HG02798 (cell line): Measurements from ENCODE around the gene SYT1.
A peak's percentile ranks its signal among the peaks of the same experiment; 100 is the strongest.

Source experiments
- ATAC-seq: cut with Tn5 transposase; IDR thresholded peaks from one replicate; pipeline ENCODE4 v1.9.1; 2021; ENCODE audit warnings: mild to moderate bottlenecking; ENCODE audit not compliant: unreplicated experiment, poor library complexity

Gene SYT1

GRCh38 chr12:78888568-78888967, 24.0 kb downstream of the SYT1 start:
- peak; percentile 93 for ATAC-seq

- ATAC-seq: no peak
Observed at GRCh38 chr12:78891646-78892353, 27.2 kb downstream of the SYT1 start.

GRCh38 chr12:78898416-78898815, 33.8 kb downstream of the SYT1 start:
- no peak for ATAC-seq

GRCh38 chr12:78914859-78915331, 50.3 kb downstream of the SYT1 start:
- no peak for ATAC-seq

GRCh38 chr12:78916845-78917480, 52.4 kb downstream of the SYT1 start:
- no peak for ATAC-seq

- ATAC-seq: no peak
Observed at GRCh38 chr12:78917513-78917912, 52.9 kb downstream of the SYT1 start.

- ATAC-seq: no peak
Observed at GRCh38 chr12:78918268-78918667, 53.7 kb downstream of the SYT1 start.

- ATAC-seq: no peak
Observed at GRCh38 chr12:78928200-78929074, 63.9 kb downstream of the SYT1 start.

- ATAC-seq: no peak
Observed at GRCh38 chr12:78929075-78929418, 64.5 kb downstream of the SYT1 start.

- ATAC-seq: no peak
Observed at GRCh38 chr12:78931466-78931990, 67.0 kb downstream of the SYT1 start.

GRCh38 chr12:78933014-78933413, 68.4 kb downstream of the SYT1 start:
- no peak for ATAC-seq

- ATAC-seq: no peak
Observed at GRCh38 chr12:78938341-78939084, 73.9 kb downstream of the SYT1 start.

GRCh38 chr12:78949532-78949931, 85.0 kb downstream of the SYT1 start:
- ATAC-seq: no peak

GRCh38 chr12:78951803-78952551, 87.4 kb downstream of the SYT1 start:
- ATAC-seq: no peak

GRCh38 chr12:78952552-78952929, 88.0 kb downstream of the SYT1 start:
- ATAC-seq: no peak

GRCh38 chr12:78958941-78959340, 94.4 kb downstream of the SYT1 start:
- ATAC-seq: no peak

GRCh38 chr12:78959556-78959955, 95.0 kb downstream of the SYT1 start:
- ATAC-seq: no peak

GRCh38 chr12:78961171-78961570, 96.6 kb downstream of the SYT1 start:
- ATAC-seq: no peak

- ATAC-seq: peak; percentile 61
Observed at GRCh38 chr12:78963439-78964227, 99.1 kb downstream of the SYT1 start.
